Activated CD4-positive, alpha-beta T cell treated with anti-CD3 and anti-CD28 coated beads, Interleukin-2, amount 50 U/mL, for 4 hours (primary cell): ENCODE measurements around the gene HSPBAP1.
"Not testable (repeated sequence)": the region's sequence is repeated elsewhere in the genome, so short reads cannot be mapped to it uniquely, and the experiment has no call there.

Experiments used
- DNase-seq, 2 experiments: peaks; one replicate each; pipeline ENCODE4 v3.0.0-alpha.2; 2020

The HSPBAP1 gene

GRCh38 chr3:122784436-122784835, 9.2 kb downstream of the HSPBAP1 start:
- DNase-seq, result no peak

- no peak for DNase-seq
Measured at GRCh38 chr3:122782804-122783203, 10.8 kb downstream of the HSPBAP1 start.

DNA sequence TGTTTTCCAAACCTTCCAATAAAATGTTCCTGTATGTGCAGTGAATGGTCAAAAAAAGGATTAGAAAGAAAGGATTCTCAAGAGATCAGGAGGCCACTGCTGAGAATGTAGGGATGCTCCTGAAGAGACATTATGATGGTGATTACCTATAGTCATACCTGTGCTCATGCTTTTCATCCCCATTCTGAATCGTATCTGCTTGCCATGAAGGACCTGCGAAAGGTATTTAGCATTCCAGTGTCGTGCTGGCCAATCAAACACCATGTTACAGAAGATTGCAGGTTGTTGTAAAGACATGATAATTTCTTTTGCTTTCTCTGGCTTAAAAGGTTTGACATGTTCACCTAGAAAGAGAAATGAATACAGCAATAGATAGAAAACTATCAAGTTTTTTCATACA, 16.1 kb downstream of the HSPBAP1 start:
- DNase-seq, result no peak

GRCh38 chr3:122776675-122777468, 16.8 kb downstream of the HSPBAP1 start:
- no peak for DNase-seq

GRCh38 chr3:122774564-122774963, 19.1 kb downstream of the HSPBAP1 start:
- no peak for DNase-seq

DNA sequence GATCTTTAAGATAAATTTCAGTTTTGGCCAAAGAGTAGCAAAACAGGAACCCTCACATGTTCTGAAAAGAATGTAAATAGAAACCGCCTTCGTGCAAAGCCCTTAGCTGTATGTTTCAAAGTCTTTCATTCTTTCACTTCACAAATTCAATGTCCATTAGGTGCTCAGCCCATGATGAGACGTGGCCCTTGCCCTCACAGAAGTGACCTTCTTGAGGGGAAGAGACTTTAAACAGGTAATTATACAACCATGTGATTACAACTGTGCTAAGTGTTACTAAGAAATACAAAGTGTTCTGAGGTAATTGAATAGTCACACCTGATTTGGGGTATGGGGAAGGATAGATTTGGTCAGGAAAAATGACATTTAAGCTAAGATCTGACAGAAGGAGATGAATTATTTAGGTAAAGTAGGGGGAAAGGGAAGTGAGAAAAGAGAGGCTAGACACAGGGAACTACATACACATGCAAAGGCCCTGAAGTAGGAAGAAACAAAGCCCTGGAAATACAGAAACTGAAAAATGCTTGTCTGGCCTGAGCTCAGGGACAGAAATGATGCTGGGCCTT, 19.6 kb downstream of the HSPBAP1 start:
- DNase-seq, result no peak

GRCh38 chr3:122772827-122773226, 20.8 kb downstream of the HSPBAP1 start:
- no peak for DNase-seq

DNA sequence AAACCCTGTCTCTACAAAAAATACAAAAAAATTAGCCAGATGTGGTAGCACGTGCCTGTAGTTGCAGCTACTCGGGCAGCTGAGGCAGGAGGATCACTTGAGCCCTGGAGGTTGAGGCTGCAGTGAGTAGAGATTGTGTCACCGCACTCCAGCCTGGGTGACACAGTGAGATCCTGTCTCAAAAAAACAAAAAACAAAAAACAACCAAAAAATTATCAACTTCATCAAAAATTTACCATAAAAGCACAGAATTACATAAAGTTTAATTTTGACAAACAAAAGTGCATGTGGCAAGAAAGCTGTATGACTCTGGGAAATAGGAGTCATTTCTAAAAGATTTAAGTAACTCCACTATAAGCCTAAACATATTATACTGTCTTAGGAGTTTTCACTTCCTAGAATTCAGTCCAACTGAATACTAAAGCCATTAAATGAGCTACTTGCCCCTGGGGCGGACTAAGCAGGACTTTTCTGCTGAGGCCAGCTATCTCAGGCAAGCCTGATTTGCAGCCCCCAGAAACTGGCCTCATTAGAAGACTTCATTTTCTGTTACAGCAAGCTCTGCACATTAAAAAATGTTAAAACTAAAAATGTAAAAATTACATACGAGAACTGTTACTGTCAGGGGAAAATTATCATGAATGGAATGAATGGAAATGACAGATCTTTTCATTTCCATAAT, 23.0 kb downstream of the HSPBAP1 start:
- DNase-seq, result no peak

DNA sequence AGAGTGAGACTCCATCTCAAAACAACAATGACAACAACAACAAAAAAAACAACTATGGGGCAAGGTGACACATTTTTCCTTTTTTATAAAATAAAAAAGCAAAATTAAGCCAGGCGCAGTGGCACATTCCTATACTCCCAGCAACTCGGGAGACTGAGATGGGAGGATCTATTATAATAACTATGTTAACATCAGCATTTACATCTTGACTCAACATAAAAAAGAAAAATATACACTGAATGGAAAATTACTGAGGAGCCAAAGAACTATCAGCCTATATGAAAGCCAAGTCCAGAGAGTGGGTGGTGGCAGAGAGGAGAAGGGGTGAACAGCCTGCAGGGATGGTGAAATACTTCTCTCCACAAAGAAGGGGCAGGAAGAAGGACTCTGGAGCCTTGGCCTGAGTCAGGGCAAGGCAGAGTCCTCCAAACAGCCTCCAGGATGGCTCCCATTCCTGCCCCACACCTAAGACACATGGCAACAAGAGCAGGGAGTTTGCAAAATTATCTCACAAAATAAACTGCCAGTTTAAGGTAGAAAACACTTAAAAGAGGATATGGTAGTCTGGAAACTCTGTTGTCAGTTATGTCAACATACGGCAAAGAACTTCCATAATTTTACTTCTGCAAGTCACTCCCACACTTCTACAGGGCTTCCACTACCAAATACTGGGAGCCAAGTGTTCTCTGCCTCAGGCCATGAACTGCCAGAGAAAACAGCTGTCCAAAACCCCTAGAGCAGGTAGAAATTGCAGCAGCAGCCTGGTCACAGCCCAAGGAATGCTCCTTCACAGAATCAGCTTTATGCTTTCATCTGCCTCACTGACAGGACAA, 25.9 kb downstream of the HSPBAP1 start:
- no peak for DNase-seq

GRCh38 chr3:122766430-122766829, 27.2 kb downstream of the HSPBAP1 start:
- no peak for DNase-seq

DNA sequence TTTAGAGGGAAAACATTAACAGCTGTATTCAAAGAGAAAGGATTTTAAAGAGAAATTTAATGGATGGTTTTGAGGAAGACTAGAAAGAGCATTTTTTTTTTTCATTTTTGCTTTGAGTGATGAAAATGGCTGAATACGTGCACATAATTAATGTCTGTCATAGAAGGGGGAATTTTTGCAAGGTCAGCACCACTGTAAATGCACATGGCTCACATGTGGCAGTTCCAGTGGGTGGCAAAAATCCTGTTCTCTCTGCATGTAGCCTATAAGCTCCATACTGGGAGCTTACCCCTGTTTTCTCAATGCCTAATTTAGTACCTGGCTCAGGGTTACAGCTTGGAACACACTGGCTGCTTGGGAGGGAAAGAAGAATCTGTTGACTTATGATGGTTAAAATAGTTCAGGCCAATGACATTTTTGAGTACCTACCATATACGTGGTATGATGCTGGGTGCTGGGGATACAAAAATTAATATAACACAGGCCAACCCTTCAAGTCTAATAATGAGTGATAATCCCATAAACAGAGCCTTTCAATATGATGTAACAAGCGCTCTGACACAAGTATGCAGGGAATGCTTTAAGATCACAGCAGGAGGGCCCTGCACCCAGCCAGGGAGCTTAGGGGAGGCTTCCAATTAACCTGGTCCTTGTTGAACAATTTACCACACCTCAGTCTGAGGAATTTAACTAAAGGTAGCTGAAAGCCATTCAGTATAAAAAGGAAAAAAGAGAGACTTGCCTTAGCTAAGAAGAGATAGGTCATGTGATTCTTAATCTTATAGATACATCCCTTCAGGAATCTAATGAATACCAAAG, 33.0 kb downstream of the HSPBAP1 start:
- DNase-seq, result no peak

DNA sequence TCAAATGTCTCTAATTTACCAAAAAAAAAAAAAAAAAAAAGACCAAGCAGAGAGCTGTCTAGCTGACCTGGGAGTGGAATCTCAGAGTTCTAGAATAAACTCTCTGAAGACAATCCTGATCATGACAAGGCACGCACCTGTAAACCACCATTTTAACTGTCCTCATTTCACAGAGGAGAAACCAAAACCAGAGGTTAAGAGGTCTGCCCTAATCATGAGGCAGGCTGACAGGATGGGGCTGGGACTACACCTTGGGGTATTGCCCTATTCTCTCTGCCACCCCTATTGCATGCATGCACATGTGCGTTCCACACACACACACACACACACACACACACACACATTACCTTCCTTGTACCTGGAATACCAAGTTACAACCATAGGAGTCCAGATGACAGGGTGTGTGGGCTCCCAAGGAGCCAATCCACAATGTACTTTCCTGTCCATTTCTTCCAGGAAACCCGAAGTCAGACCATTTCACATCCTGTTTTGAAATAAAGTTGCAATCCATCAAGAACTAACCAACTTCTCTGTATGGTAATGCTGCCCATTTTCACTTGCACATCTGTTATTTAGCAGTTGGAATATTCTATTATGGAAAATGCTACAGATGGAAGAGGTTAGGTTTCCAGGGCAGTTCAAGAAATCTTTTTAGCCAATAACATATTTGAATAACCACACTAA, 34.6 kb downstream of the HSPBAP1 start:
- no peak for DNase-seq

DNA sequence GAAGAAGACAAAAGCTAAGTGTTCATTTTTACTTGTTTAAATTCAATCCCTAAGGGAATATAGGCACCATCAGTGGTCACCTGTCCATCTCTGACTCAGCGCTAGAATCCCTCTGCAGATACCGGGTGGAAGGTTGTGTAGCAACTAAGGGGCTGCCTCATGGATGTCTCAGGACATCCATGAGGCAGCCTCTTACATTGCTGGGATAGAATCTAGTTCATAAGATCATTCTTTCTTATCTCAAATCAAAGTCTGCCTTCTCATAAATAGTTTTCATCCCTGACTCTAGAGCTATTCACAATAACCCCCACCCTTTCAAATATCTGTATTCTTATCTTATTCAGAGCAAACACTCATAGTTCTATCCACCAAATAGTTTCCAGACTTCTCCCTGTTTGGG, 38.1 kb downstream of the HSPBAP1 start:
- DNase-seq, result no peak

GRCh38 chr3:122754929-122755328, 38.7 kb downstream of the HSPBAP1 start:
- DNase-seq, result no peak

GRCh38 chr3:122748347-122748746, 45.3 kb downstream of the HSPBAP1 start:
- no peak for DNase-seq

DNA sequence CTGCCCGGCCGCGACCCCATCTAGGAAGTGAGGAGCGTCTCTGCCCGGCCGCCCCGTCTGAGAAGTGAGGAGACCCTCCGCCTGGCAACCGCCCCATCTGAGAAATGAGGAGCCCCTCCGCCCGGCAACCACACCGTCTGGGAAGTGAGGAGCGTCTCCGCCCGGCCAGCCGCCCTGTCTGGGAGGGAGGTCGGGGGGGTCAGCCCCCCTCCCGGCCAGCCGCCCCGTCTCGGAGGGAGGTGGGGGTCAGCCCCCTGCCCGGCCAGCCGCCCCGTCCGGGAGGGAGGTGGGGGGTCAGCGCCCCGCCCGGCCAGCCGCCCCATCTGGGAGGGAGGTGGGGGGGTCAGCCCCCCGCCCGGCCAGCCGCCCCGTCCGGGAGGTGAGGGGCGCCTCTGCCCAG, 46.3 kb downstream of the HSPBAP1 start:
- DNase-seq, result not testable (repeated sequence)

DNA sequence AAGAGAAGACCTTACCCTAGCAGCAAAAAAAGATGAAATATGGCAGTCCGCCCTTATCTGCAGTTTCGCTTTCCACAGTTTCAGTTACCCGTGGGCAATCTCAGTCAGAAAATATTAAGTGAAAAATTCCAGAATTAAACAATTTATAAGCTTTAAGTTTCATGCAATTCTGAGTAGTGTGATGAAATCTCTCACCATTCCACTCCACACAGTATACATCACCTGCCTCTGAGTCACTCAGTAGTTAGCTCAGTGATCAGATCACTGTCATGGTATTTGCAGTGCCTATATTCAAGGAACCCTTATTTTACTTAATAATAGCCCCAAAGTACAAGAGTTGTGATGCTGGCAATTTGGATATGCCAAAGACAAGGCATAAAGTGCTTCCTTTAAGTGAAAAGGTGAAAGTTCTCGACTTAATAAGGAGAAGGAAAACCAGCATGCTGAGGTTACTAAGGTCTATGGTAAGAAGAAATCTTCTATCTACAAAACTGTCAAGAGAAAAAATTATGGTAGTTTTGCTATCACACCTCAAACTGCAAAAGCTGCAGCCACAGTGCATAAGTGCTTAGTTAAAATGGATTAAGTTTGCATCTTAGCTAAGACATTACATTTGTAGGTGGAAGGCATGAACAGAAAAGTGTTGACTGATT, 48.1 kb downstream of the HSPBAP1 start:
- no peak for DNase-seq

- no peak for DNase-seq
Measured at GRCh38 chr3:122743581-122744120, 50.0 kb downstream of the HSPBAP1 start.

- DNase-seq, result no peak
Measured at GRCh38 chr3:122742234-122742633, 51.4 kb downstream of the HSPBAP1 start.

DNA sequence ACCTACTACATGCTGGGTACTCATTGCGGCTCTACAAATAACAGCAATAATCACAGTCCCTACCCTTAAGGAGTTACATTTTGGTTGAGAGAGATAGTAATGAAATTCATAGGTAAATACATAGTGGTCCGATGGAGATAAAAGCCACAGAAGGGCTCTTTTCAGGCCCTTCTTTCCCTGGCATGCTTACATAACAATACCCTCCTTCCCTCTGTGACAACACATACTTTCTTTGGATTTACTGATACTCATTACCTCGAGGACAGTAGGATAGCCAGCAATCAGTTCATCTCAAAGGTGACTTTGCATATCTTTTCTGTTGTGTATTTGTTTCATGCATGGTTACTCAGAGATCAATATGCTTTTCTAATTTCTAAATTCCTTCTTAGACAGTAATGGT, 54.5 kb downstream of the HSPBAP1 start:
- no peak for DNase-seq
